Head of caudate nucleus (tissue), 42 donors: Measurements from ENCODE around the gene AGBL4.

Source experiments
- DNase-seq, 42 donors: peaks; one replicate each; pipeline versions ENCODE4 v3.0.0 to v3.0.0-alpha.2; 2020 to 2021; ENCODE audit warnings: mixed read lengths in 7 of 42
- intact Hi-C: fragments of 100-400 bp; cut with DNase I; formaldehyde crosslinking; loops from one replicate; pipeline ENCODE4 v1.15.0; 2022

Gene AGBL4

GRCh38 chr1:48878191-48878940, 1145.4 kb downstream of the AGBL4 start:
- no peak for DNase-seq
- intact Hi-C loops, result no loop called here

GRCh38 chr1:48876330-48876785, 1147.4 kb downstream of the AGBL4 start:
- intact Hi-C loops, result no loop called here
- DNase-seq, result no peak

GRCh38 chr1:48875552-48876329, 1148.0 kb downstream of the AGBL4 start:
- DNase-seq, result peak in 19 of 42 donors; percentile 6 to 68 (median 19)

GRCh38 chr1:48873944-48874343, 1149.8 kb downstream of the AGBL4 start:
- no peak for DNase-seq
- intact Hi-C loops, result no loop called here

More at GRCh38 chr1:48875552-48876329, 1148.0 kb downstream of the AGBL4 start:
- intact Hi-C loops, result no loop called here

GRCh38 chr1:48870596-48870995, 1153.2 kb downstream of the AGBL4 start:
- intact Hi-C loops, result no loop called here
- no peak for DNase-seq

GRCh38 chr1:48869116-48869893, 1154.4 kb downstream of the AGBL4 start:
- intact Hi-C loops, result no loop called here
- DNase-seq, result peak in 3 of 42 donors; percentile 5 to 41 (median 10)

- no peak for DNase-seq
- intact Hi-C loops, result no loop called here
Measured at GRCh38 chr1:48864913-48865312, 1158.8 kb downstream of the AGBL4 start.

- intact Hi-C loops, result no loop called here
- no peak for DNase-seq
Measured at GRCh38 chr1:48859456-48859855, 1164.3 kb downstream of the AGBL4 start.

GRCh38 chr1:48858200-48858920, 1165.4 kb downstream of the AGBL4 start:
- intact Hi-C loops, result no loop called here
- DNase-seq, result no peak

GRCh38 chr1:48853006-48853405, 1170.7 kb downstream of the AGBL4 start:
- DNase-seq, result no peak
- intact Hi-C loops, result no loop called here

- DNase-seq, result no peak
- intact Hi-C loops, result no loop called here
Measured at GRCh38 chr1:48851638-48852037, 1172.1 kb downstream of the AGBL4 start.

GRCh38 chr1:48848035-48848434, 1175.7 kb downstream of the AGBL4 start:
- no peak for DNase-seq
- intact Hi-C loops, result no loop called here

GRCh38 chr1:48846441-48846840, 1177.3 kb downstream of the AGBL4 start:
- intact Hi-C loops, result no loop called here
- DNase-seq, result no peak

- DNase-seq, result no peak
- intact Hi-C loops, result no loop called here
Measured at GRCh38 chr1:48844187-48844586, 1179.6 kb downstream of the AGBL4 start.

- intact Hi-C loops, result no loop called here
- no peak for DNase-seq
Measured at GRCh38 chr1:48841966-48842365, 1181.8 kb downstream of the AGBL4 start.

GRCh38 chr1:48841461-48841860, 1182.3 kb downstream of the AGBL4 start:
- intact Hi-C loops, result no loop called here
- DNase-seq, result no peak

GRCh38 chr1:48831120-48831978, 1192.4 kb downstream of the AGBL4 start:
- DNase-seq, result no peak
- intact Hi-C loops, result no loop called here

- intact Hi-C loops, result no loop called here
- no peak for DNase-seq
Measured at GRCh38 chr1:48830715-48831114, 1193.0 kb downstream of the AGBL4 start.
